ENCODE data around the gene IMMT. TPM values are rescaled to one million over a fixed set of nuclear protein-coding genes. Genes with fewer than 3 reads are reported as not detected.
A peak's percentile ranks its signal among the peaks of the same experiment; 100 is the strongest.

IMMT gene
- total and polyA plus RNA-seq, 2 donors (not counting 1 experiment from before 2014, with no cell fraction given): 23.5 to 66.0 TPM

DNA sequence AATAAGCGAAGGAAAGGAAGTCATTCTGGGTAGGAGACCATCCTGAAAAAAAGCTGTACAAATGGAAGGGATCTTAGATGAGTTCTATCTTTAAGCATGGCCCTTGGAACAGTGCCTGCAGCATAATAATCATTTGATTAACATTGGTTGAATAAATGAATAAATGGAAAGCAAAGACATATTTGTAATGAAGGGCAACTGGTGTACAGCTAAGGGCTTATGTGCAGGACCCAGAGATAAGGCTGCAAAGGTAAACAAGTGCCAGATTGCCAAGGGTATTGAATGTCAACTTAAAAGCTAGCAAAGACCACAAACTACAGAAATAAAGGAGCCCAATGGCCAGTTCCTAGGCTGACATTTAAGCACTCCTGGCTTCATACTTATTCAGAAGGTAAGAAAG, 19.4 kb downstream of the IMMT start:
- Histone ChIP-seq H3K4me1 (ENCODE audit: control insufficient read depth in 2 of 2, insufficient read depth in 2 of 2, low read length in 2 of 2) (peaks cover 5 to 7% of the 10 kb centered on the region in 2 donors), H2AFZ (ENCODE audit: insufficient read depth, low read depth, low read length, poor library complexity, severe bottlenecking) (no peak overlapping the region), H3K79me2 (ENCODE audit: control insufficient read depth, insufficient read depth, low read length) (peaks cover 48% of the 10 kb centered on the region), H3K9ac (ENCODE audit: low read length) (no peak overlapping the region), H4K20me1 (ENCODE audit: control insufficient read depth, insufficient read depth, low read length, poor library complexity, severe bottlenecking) (no peaks in the 10 kb centered on the region), H3K4me2 (replicated peaks; ENCODE audit: low read depth, low read length, poor library complexity, severe bottlenecking) (no peak overlapping the region), H3K36me3 (replicated peaks in 1 of 2; ENCODE audit: control extremely low read depth in 1 of 2, control insufficient read depth in 1 of 2, extremely low read depth in 1 of 2, insufficient read depth in 2 of 2, low read length in 1 of 2) (peaks cover 9 to 54% of the 10 kb centered on the region in 2 experiments), H3K27me3 (replicated peaks in 1 of 4; ENCODE audit: control extremely low read depth in 1 of 4, control insufficient read depth in 3 of 4, insufficient read depth in 4 of 4, low read length in 3 of 4) (no peaks in the 10 kb centered on the region), H3K9me3 (ENCODE audit: control extremely low read depth in 1 of 3, control insufficient read depth in 2 of 3, insufficient read depth in 1 of 3, low read length in 2 of 3) (no peaks in the 10 kb centered on the region), H3K27ac (ENCODE audit: low read length in 2 of 2) (no peak overlapping the region), H3K4me3 (ENCODE audit: control extremely low read depth in 1 of 5, extremely low read depth in 1 of 5, insufficient read depth in 1 of 5, low read depth in 2 of 5, low read length in 4 of 5) (no peak overlapping the region)
- H3K9me3 Mint-ChIP-seq (ENCODE audit: insufficient read depth): no peaks in the 10 kb centered on the region
- H3K27ac Mint-ChIP-seq: no peak overlapping the region
- TF ChIP-seq, protein P1, sequence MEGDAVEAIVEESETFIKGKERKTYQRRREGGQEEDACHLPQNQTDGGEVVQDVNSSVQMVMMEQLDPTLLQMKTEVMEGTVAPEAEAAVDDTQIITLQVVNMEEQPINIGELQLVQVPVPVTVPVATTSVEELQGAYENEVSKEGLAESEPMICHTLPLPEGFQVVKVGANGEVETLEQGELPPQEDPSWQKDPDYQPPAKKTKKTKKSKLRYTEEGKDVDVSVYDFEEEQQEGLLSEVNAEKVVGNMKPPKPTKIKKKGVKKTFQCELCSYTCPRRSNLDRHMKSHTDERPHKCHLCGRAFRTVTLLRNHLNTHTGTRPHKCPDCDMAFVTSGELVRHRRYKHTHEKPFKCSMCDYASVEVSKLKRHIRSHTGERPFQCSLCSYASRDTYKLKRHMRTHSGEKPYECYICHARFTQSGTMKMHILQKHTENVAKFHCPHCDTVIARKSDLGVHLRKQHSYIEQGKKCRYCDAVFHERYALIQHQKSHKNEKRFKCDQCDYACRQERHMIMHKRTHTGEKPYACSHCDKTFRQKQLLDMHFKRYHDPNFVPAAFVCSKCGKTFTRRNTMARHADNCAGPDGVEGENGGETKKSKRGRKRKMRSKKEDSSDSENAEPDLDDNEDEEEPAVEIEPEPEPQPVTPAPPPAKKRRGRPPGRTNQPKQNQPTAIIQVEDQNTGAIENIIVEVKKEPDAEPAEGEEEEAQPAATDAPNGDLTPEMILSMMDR (IDR thresholded peaks at IDR 0.05): no peak
- no peak for TF ChIP-seq EZH2 (IDR thresholded peaks at IDR 0.05; ENCODE audit: borderline replicate concordance, insufficient read depth, low read depth, low read length, poor library complexity, severe bottlenecking)
- DNase-seq: no peak
- intact Hi-C loops (cut with micrococcal nuclease): no loop called here
- peaks cover 18% of the 10 kb centered on the region for H3K4me1 Mint-ChIP-seq
- no peaks in the 10 kb centered on the region for H3K27me3 Mint-ChIP-seq
- CTCF ChIA-PET: no interaction called here
- H3K4me3 Mint-ChIP-seq: no peak overlapping the region
- POLR2A ChIA-PET: no interaction called here
- ATAC-seq (ENCODE audit: low read depth): no peak
- 100% methylated on average over 1 of the region's 1 CpG for WGBS (ENCODE audit: insufficient coverage)

DNA sequence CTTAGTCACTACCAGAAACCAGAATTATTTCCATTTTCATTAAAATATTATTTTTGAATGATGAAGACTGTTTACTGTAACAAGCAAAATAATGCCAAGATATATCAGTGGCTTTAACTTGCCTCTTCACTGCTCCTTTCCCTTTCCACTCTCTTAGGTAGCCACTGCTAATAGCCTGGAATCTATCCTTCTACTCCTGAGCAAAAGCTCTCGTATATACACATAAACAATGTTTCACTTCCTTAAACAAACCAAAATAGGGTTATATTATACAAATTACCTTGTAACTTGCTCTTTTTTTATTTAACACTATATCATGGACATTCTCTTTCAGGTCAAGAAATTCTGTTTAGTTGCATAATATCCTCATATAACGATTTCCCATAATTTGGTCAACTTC, 20.8 kb downstream of the IMMT start:
- no CpG with 5 or more reads among the region's 2 CpGs for WGBS (ENCODE audit: insufficient coverage)
- Mint-ChIP-seq H3K4me1 (peaks cover 18% of the 10 kb centered on the region), H3K4me3 (no peak overlapping the region), H3K27ac (no peak overlapping the region), H3K9me3 (ENCODE audit: insufficient read depth) (no peaks in the 10 kb centered on the region), H3K27me3 (no peaks in the 10 kb centered on the region)
- H3K9me3 ChIP-seq (ENCODE audit: control extremely low read depth in 1 of 3, control insufficient read depth in 2 of 3, insufficient read depth in 1 of 3, low read length in 2 of 3): no peaks in the 10 kb centered on the region
- H3K36me3 ChIP-seq (replicated peaks in 1 of 2; ENCODE audit: control extremely low read depth in 1 of 2, control insufficient read depth in 1 of 2, extremely low read depth in 1 of 2, insufficient read depth in 2 of 2, low read length in 1 of 2): peaks cover 12 to 60% of the 10 kb centered on the region in 2 experiments
- H3K4me1 ChIP-seq (ENCODE audit: control insufficient read depth in 2 of 2, insufficient read depth in 2 of 2, low read length in 2 of 2): peaks cover 5 to 7% of the 10 kb centered on the region in 2 donors
- intact Hi-C loops (cut with micrococcal nuclease): no loop called here
- H3K4me3 ChIP-seq (ENCODE audit: control extremely low read depth in 1 of 5, extremely low read depth in 1 of 5, insufficient read depth in 1 of 5, low read depth in 2 of 5, low read length in 4 of 5): no peak overlapping the region
- peak overlapping the region; percentile 8 for H3K9ac ChIP-seq (ENCODE audit: low read length)
- H2AFZ ChIP-seq (ENCODE audit: insufficient read depth, low read depth, low read length, poor library complexity, severe bottlenecking): no peak overlapping the region
- no peaks in the 10 kb centered on the region for H3K27me3 ChIP-seq (replicated peaks in 1 of 4; ENCODE audit: control extremely low read depth in 1 of 4, control insufficient read depth in 3 of 4, insufficient read depth in 4 of 4, low read length in 3 of 4)
- no peak for ATAC-seq (ENCODE audit: low read depth)
- H3K4me2 ChIP-seq (replicated peaks; ENCODE audit: low read depth, low read length, poor library complexity, severe bottlenecking): peak overlapping the region; percentile 23
- H3K79me2 ChIP-seq (ENCODE audit: control insufficient read depth, insufficient read depth, low read length): peaks cover 37% of the 10 kb centered on the region
- TF ChIP-seq EZH2 (IDR thresholded peaks at IDR 0.05; ENCODE audit: borderline replicate concordance, insufficient read depth, low read depth, low read length, poor library complexity, severe bottlenecking): no peak
- TF ChIP-seq, protein P1 (IDR thresholded peaks at IDR 0.05): no peak
- ChIA-PET CTCF (no interaction called here), POLR2A (no interaction called here)
- H4K20me1 ChIP-seq (ENCODE audit: control insufficient read depth, insufficient read depth, low read length, poor library complexity, severe bottlenecking): no peaks in the 10 kb centered on the region
- H3K27ac ChIP-seq (ENCODE audit: low read length in 2 of 2): no peak overlapping the region
- DNase-seq: no peak

Data from B cell (primary cell).